ENCODE results near the gene JAG2.

Gene JAG2

GRCh38 chr14:105195051-105195450 lies 26.5 kb upstream of the JAG2 start:
- Histone ChIP-seq H2AFZ (ENCODE audit: low read length) (no peak overlapping the region), H3K9me2 (ENCODE audit: low read depth, low read length) (no peaks in the 10 kb centered on the region), H3K9me3 (ENCODE audit: low read length) (no peaks in the 10 kb centered on the region), H3K4me1 (ENCODE audit: insufficient read depth, low read length, severe bottlenecking) (no peaks in the 10 kb centered on the region), H3F3A (ENCODE audit: insufficient read depth, low read length) (no peaks in the 10 kb centered on the region), H3K27ac (ENCODE audit: low read depth, low read length, poor library complexity, severe bottlenecking) (no peak overlapping the region), H3K36me3 (ENCODE audit: insufficient read depth, low read length) (no peaks in the 10 kb centered on the region), H3K79me2 (ENCODE audit: insufficient read depth, low read length) (no peaks in the 10 kb centered on the region), H3K27me3 (ENCODE audit: insufficient read depth, low read length) (peaks cover 8% of the 10 kb centered on the region), H3K9ac (ENCODE audit: low read length) (no peak overlapping the region), H3K4me3 (ENCODE audit: low read depth, low read length, poor library complexity, severe bottlenecking) (no peak overlapping the region), H4K20me1 (ENCODE audit: insufficient read depth, low read length) (no peaks in the 10 kb centered on the region), H3K4me2 (ENCODE audit: low read length) (no peak overlapping the region)
- TF ChIP-seq EZH2 (IDR thresholded peaks at IDR 0.05; ENCODE audit: borderline replicate concordance, low read length) (no peak), CTCF (IDR thresholded peaks at IDR 0.05; ENCODE audit: low read length) (no peak)

GRCh38 chr14:105193916-105194782 lies 25.6 kb upstream of the JAG2 start:
- H2AFZ ChIP-seq (ENCODE audit: low read length), result no peak overlapping the region
- no peak for TF ChIP-seq CTCF (IDR thresholded peaks at IDR 0.05; ENCODE audit: low read length)
- no peak for TF ChIP-seq EZH2 (IDR thresholded peaks at IDR 0.05; ENCODE audit: borderline replicate concordance, low read length)
- H3K9me3 ChIP-seq (ENCODE audit: low read length), result no peaks in the 10 kb centered on the region
- H3K4me1 ChIP-seq (ENCODE audit: insufficient read depth, low read length, severe bottlenecking), result no peaks in the 10 kb centered on the region
- H3K27ac ChIP-seq (ENCODE audit: low read depth, low read length, poor library complexity, severe bottlenecking), result no peak overlapping the region
- H3F3A ChIP-seq (ENCODE audit: insufficient read depth, low read length), result no peaks in the 10 kb centered on the region
- H3K27me3 ChIP-seq (ENCODE audit: insufficient read depth, low read length), result peaks cover 4% of the 10 kb centered on the region
- no peaks in the 10 kb centered on the region for H4K20me1 ChIP-seq (ENCODE audit: insufficient read depth, low read length)
- H3K36me3 ChIP-seq (ENCODE audit: insufficient read depth, low read length), result no peaks in the 10 kb centered on the region
- no peak overlapping the region for H3K9ac ChIP-seq (ENCODE audit: low read length)
- no peak overlapping the region for H3K4me3 ChIP-seq (ENCODE audit: low read depth, low read length, poor library complexity, severe bottlenecking)
- no peak overlapping the region for H3K4me2 ChIP-seq (ENCODE audit: low read length)
- no peaks in the 10 kb centered on the region for H3K79me2 ChIP-seq (ENCODE audit: insufficient read depth, low read length)
- H3K9me2 ChIP-seq (ENCODE audit: low read depth, low read length), result no peaks in the 10 kb centered on the region

- H3K4me1 ChIP-seq (ENCODE audit: insufficient read depth, low read length, severe bottlenecking), result no peaks in the 10 kb centered on the region
- no peak overlapping the region for H2AFZ ChIP-seq (ENCODE audit: low read length)
- H4K20me1 ChIP-seq (ENCODE audit: insufficient read depth, low read length), result no peaks in the 10 kb centered on the region
- no peaks in the 10 kb centered on the region for H3K79me2 ChIP-seq (ENCODE audit: insufficient read depth, low read length)
- no peak overlapping the region for H3K4me3 ChIP-seq (ENCODE audit: low read depth, low read length, poor library complexity, severe bottlenecking)
- H3K4me2 ChIP-seq (ENCODE audit: low read length), result no peak overlapping the region
- no peaks in the 10 kb centered on the region for H3F3A ChIP-seq (ENCODE audit: insufficient read depth, low read length)
- no peak overlapping the region for H3K27ac ChIP-seq (ENCODE audit: low read depth, low read length, poor library complexity, severe bottlenecking)
- H3K27me3 ChIP-seq (ENCODE audit: insufficient read depth, low read length), result peaks cover 13% of the 10 kb centered on the region
- H3K9ac ChIP-seq (ENCODE audit: low read length), result no peak overlapping the region
- no peaks in the 10 kb centered on the region for H3K36me3 ChIP-seq (ENCODE audit: insufficient read depth, low read length)
- no peak for TF ChIP-seq CTCF (IDR thresholded peaks at IDR 0.05; ENCODE audit: low read length)
- TF ChIP-seq EZH2 (IDR thresholded peaks at IDR 0.05; ENCODE audit: borderline replicate concordance, low read length), result no peak
- peaks cover 6% of the 10 kb centered on the region; the same call in 1 of the 2 replicates for H3K9me3 ChIP-seq (ENCODE audit: low read length)
- no peaks in the 10 kb centered on the region for H3K9me2 ChIP-seq (ENCODE audit: low read depth, low read length)
Measured at GRCh38 chr14:105192866-105193731, 24.5 kb upstream of the JAG2 start.
